Activated CD4-positive, CD25-positive, alpha-beta regulatory T cell treated with anti-CD3 and anti-CD28 coated beads, Interleukin-2, amount 50 U/mL, for 24 hours (primary cell): ENCODE data around the gene FAM25G.

ENCODE experiments used
- ATAC-seq, 2 donors: fragments of 150-1000 bp; cut with Tn5 transposase; one replicate each; pipeline ENCODE4 v1.10.0; 2021; ENCODE audit warnings: mild to moderate bottlenecking in 1 of 2, moderate library complexity in 1 of 2

Gene FAM25G

GRCh38 chr10:47447209-47447608 is 44.3 kb downstream of the FAM25G start:
- no peak for ATAC-seq

- ATAC-seq: no peak
Observed at GRCh38 chr10:47445720-47446119, 45.8 kb downstream of the FAM25G start.

- no peak for ATAC-seq
Observed at GRCh38 chr10:47444047-47444446, 47.5 kb downstream of the FAM25G start.

DNA sequence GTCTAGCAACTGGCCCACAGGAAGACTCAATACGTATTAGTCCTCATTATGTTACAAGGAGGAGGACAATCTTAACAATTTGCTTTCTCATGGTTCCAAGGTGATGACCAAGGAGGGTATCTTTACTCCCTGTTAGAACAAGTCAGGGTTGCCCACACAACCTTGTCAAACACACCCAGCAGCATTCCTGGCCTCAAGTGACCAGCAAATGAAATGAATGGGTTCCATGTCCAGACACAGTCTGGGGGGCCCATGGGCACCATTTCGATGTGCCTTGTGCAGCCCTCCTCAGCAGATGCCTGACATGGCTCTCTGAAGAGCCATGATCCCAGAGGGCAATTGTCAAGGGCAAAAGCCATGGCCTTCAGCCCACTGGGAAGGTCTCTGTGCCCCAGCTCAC is 48.4 kb downstream of the FAM25G start:
- no peak for ATAC-seq

DNA sequence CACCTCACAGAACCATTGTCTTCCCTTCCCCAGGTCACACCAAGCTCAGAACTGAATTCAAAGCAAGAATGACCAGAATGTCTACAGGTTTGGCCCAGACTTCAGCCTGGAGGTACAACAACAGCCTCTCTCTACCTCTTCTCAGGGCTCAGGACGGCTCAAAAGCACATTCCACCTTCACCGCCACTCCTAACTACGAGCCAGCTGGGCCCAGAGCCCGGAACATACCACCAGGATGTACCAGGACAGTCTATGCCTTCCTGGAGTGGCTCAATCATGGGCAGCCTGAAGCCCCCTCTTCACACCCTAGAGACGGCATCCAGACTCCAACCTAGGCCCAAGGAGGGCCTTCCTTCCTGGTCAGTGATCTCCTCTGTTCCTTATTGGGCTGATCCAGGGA is 49.1 kb downstream of the FAM25G start:
- ATAC-seq: no peak

DNA sequence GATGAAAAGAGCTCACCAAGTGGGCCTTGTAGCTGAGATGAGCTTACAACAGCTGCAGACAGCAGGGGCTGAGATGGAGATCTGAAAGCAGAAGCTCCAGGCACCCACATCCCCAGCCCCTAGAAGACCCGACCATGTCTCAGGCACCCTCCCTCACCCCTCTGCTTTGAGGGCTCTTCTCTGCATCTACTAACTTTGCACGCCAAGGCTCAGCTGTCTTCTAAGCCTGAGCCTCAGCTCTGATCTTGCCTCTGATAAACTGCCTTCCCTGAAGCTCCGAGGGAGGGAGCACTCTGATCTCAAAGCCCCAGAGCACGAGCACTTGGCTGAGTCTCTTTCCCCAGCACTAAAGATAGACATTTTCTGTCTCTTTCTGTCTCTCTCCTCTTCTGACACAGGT is 49.6 kb downstream of the FAM25G start:
- no peak for ATAC-seq

GRCh38 chr10:47440207-47440606 is 51.3 kb downstream of the FAM25G start:
- no peak for ATAC-seq

- no peak for ATAC-seq
Observed at GRCh38 chr10:47438857-47439474, 52.5 kb downstream of the FAM25G start.
